ENCODE data around the gene CPAMD8.
"Not testable (repeated sequence)": the region's sequence is repeated elsewhere in the genome, so short reads cannot be mapped to it uniquely, and the experiment has no call there.

Gene CPAMD8

DNA sequence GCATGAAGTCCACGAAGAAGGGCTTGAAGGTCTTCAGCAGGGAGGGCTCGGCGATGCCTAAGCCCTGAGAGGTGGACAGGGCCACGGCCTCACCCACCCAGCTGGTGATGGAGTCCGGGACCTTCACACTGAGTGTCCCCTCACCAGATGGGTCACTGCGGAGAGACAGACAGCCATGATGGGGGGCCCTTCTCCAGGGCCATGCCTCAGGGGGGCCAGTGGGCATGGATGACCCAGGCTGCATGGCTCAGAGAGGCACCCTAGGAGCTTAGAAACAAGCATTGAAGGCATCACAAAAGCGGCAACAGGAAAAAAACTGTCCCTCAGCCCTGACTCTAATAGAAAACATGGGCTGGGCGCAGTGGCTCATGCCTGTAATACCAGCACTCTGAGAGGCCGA, 74.6 kb downstream of the CPAMD8 start:
- H3K4me3 ChIP-seq (ENCODE audit: low read length in 2 of 2) = no peak overlapping the region
- H3K9ac ChIP-seq (ENCODE audit: low read depth in 1 of 2, low read length in 2 of 2) = no peak overlapping the region
- no peak overlapping the region for H3K27ac ChIP-seq (ENCODE audit: low read depth in 2 of 2, low read length in 2 of 2)
- H3K27me3 ChIP-seq (ENCODE audit: control insufficient read depth in 2 of 2, insufficient read depth in 2 of 2, low read length in 2 of 2) = peaks cover 0 to 2% of the 10 kb centered on the region in 2 donors
- H3K36me3 ChIP-seq (ENCODE audit: control insufficient read depth in 2 of 2, insufficient read depth in 2 of 2, low read length in 2 of 2) = no peaks in the 10 kb centered on the region
- H3K4me1 ChIP-seq (ENCODE audit: control insufficient read depth in 2 of 2, insufficient read depth in 2 of 2, low read length in 2 of 2) = peaks cover 0 to 1% of the 10 kb centered on the region in 2 donors
- no peaks in the 10 kb centered on the region for H3K9me3 ChIP-seq (ENCODE audit: control insufficient read depth in 2 of 2, low read length in 2 of 2)

DNA sequence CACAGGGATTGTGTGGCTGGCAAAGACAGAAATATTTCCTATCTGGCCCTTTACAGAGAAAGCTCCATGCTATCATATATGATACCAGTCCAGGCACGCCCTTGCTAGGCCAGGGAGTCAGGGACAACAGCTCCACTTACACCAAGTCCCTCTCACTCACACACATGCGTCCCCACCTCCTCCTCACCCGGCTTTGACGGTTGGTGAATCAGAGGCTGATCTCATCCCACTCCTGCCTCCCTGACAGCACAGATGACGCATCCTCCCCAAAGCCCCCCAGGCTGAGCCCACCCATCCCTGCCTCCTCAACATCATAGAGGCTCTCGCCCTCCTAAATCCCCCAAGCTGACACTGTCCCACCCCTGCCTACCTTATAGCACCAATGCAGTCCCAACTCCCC, 75.1 kb downstream of the CPAMD8 start:
- no peaks in the 10 kb centered on the region for H3K4me1 ChIP-seq (ENCODE audit: control insufficient read depth in 2 of 2, insufficient read depth in 2 of 2, low read length in 2 of 2)
- H3K27me3 ChIP-seq (ENCODE audit: control insufficient read depth in 2 of 2, insufficient read depth in 2 of 2, low read length in 2 of 2) = peaks cover 0 to 2% of the 10 kb centered on the region in 2 donors
- no peaks in the 10 kb centered on the region for H3K36me3 ChIP-seq (ENCODE audit: control insufficient read depth in 2 of 2, insufficient read depth in 2 of 2, low read length in 2 of 2)
- H3K9me3 ChIP-seq (ENCODE audit: control insufficient read depth in 2 of 2, low read length in 2 of 2) = no peaks in the 10 kb centered on the region
- no peak overlapping the region for H3K4me3 ChIP-seq (ENCODE audit: low read length in 2 of 2)
- no peak overlapping the region for H3K27ac ChIP-seq (ENCODE audit: low read depth in 2 of 2, low read length in 2 of 2)
- no peak overlapping the region for H3K9ac ChIP-seq (ENCODE audit: low read depth in 1 of 2, low read length in 2 of 2)

DNA sequence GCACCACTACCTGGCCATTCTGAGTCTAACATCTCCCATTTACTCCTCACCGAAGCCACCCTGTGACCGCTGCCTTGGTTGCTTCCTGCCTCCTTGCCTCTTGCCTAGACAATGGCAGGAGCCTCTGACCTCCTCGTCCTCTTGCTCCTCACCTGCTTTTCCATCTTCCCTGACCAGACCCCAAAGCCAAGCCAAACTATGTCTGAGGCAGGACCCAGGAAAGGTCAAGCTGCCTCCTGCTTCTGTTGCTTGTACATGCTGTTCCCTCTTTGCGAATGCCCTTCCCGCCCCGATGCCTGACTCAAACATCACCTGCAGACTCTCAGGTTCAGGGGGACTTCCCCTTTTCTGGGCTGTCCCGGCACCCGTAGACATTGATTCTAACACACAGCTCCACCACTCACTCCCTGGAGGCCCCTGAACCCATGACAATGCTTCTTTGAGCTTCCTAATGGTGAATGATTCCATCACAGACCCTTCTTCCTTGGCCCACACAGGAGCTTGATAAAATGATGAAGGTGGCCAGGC, 77.0 kb downstream of the CPAMD8 start:
- H3K36me3 ChIP-seq (ENCODE audit: control insufficient read depth in 2 of 2, insufficient read depth in 2 of 2, low read length in 2 of 2) = no peaks in the 10 kb centered on the region
- no peak overlapping the region for H3K27ac ChIP-seq (ENCODE audit: low read depth in 2 of 2, low read length in 2 of 2)
- H3K4me3 ChIP-seq (ENCODE audit: low read length in 2 of 2) = no peak overlapping the region
- H3K9ac ChIP-seq (ENCODE audit: low read depth in 1 of 2, low read length in 2 of 2) = no peak overlapping the region
- H3K27me3 ChIP-seq (ENCODE audit: control insufficient read depth in 2 of 2, insufficient read depth in 2 of 2, low read length in 2 of 2) = peaks cover 0 to 2% of the 10 kb centered on the region in 2 donors
- no peaks in the 10 kb centered on the region for H3K4me1 ChIP-seq (ENCODE audit: control insufficient read depth in 2 of 2, insufficient read depth in 2 of 2, low read length in 2 of 2)
- H3K9me3 ChIP-seq (ENCODE audit: control insufficient read depth in 2 of 2, low read length in 2 of 2) = no peaks in the 10 kb centered on the region

DNA sequence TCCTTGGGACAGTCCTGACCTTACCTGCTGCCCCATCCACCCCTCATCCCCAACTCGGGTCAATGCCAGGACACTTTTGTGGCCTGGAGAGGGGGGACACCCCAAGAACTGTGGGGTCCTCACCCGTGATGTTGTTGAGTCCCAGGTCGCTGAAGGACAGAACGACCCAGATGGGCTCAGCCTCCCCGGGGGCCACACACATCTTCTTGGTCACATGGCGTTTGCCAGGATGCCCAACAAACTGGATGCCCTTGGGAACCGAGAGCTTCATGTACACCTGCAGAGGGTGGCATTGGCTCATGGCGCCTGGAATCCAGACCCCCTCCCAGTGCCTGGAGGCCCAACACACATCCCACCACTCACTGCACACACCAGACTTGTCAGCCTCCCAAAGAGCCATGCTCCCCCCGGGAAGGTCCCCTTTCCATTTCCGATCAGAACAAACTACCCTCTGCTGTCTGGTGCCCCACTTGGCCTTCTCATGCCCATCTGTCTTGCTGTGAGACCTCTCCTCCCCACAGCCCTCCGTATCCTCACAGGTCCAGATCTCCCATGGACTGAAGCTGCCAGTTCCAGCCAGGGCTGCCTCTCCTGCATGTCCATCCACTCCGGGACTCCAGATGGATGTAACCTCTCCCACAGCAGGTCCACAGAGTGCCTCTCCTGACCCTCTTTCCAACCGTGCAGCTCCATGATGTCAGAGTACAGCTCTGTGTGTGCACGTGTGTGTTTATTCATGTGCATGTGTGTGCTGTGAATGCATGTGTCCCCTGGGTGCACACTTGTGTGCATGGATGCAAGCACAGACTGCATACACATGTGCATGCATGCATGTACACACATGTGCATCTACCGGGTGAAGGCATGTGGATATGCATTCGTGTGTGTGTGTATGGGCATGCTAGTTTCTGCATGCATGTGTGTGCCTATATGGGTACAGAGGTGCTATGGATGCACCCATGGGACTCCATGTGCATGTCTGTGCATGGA, 79.4 kb downstream of the CPAMD8 start:
- Histone ChIP-seq H3K9ac (ENCODE audit: low read depth in 1 of 2, low read length in 2 of 2) (no peak overlapping the region), H3K4me3 (ENCODE audit: low read length in 2 of 2) (no peak overlapping the region), H3K36me3 (ENCODE audit: control insufficient read depth in 2 of 2, insufficient read depth in 2 of 2, low read length in 2 of 2) (no peaks in the 10 kb centered on the region), H3K27ac (ENCODE audit: low read depth in 2 of 2, low read length in 2 of 2) (no peak overlapping the region), H3K9me3 (ENCODE audit: control insufficient read depth in 2 of 2, low read length in 2 of 2) (no peaks in the 10 kb centered on the region), H3K4me1 (ENCODE audit: control insufficient read depth in 2 of 2, insufficient read depth in 2 of 2, low read length in 2 of 2) (no peaks in the 10 kb centered on the region), H3K27me3 (ENCODE audit: control insufficient read depth in 2 of 2, insufficient read depth in 2 of 2, low read length in 2 of 2) (peaks cover 0 to 2% of the 10 kb centered on the region in 2 donors)

DNA sequence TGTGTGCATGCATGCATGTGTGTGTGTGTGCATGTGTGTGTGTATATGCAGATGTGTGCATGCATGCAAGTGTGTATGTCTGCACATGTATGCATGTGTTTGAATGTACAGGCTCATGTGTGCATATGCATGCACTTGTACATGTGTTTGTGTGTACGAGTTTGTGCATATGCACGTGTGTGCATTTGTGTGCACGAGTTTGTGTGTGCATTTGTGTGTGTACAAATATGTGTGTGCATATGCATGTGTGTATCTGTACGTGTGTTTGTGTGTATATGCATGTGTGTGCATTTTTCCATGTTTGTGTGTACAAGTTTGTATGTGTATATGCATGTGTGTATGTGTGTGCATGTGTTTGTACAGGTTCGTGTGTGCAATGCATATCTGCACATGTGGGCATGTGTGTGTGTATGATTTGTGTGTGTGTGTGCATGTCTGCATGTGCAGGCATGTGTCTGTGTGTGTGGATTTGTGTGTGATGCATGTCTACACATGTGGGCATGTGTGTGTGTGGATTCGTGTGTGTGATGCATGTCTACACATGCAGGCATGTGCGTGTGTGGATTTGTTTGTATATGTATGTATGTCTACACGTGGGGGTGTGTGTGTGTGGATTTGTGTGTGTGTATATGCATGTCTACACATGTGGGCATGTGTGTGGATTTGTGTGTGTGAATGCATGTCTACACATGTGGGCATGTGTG, 80.7 kb downstream of the CPAMD8 start:
- no peak overlapping the region for H3K27ac ChIP-seq (ENCODE audit: low read depth in 2 of 2, low read length in 2 of 2)
- H3K4me3 ChIP-seq (ENCODE audit: low read length in 2 of 2) = no peak overlapping the region
- H3K4me1 ChIP-seq (ENCODE audit: control insufficient read depth in 2 of 2, insufficient read depth in 2 of 2, low read length in 2 of 2) = no peaks in the 10 kb centered on the region
- no peaks in the 10 kb centered on the region for H3K9me3 ChIP-seq (ENCODE audit: control insufficient read depth in 2 of 2, low read length in 2 of 2)
- H3K27me3 ChIP-seq (ENCODE audit: control insufficient read depth in 2 of 2, insufficient read depth in 2 of 2, low read length in 2 of 2) = peaks cover 0 to 2% of the 10 kb centered on the region in 2 donors
- H3K36me3 ChIP-seq (ENCODE audit: control insufficient read depth in 2 of 2, insufficient read depth in 2 of 2, low read length in 2 of 2) = no peaks in the 10 kb centered on the region
- no peak overlapping the region for H3K9ac ChIP-seq (ENCODE audit: low read depth in 1 of 2, low read length in 2 of 2)

DNA sequence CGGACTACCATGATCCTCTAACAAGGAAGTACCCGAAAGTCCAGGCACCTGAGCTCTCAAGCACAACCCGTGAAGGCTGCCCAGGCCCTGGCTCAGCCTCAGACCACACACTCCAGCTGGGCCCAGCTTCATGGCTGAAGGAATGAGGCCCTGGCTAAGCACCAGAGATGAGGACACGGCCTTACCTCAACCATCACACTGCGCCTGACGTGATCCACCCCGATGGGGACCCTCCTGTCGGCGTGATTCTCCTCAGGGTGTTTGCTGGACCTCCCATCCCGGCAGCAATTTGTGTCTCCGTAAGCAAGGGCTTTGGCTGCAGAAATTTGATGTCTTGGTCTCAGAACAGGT, 81.3 kb downstream of the CPAMD8 start:
- Histone ChIP-seq H3K9ac (ENCODE audit: low read depth in 1 of 2, low read length in 2 of 2) (no peak overlapping the region), H3K27ac (ENCODE audit: low read depth in 2 of 2, low read length in 2 of 2) (no peak overlapping the region), H3K9me3 (ENCODE audit: control insufficient read depth in 2 of 2, low read length in 2 of 2) (no peaks in the 10 kb centered on the region), H3K4me3 (ENCODE audit: low read length in 2 of 2) (no peak overlapping the region), H3K36me3 (ENCODE audit: control insufficient read depth in 2 of 2, insufficient read depth in 2 of 2, low read length in 2 of 2) (no peaks in the 10 kb centered on the region), H3K4me1 (ENCODE audit: control insufficient read depth in 2 of 2, insufficient read depth in 2 of 2, low read length in 2 of 2) (no peaks in the 10 kb centered on the region), H3K27me3 (ENCODE audit: control insufficient read depth in 2 of 2, insufficient read depth in 2 of 2, low read length in 2 of 2) (no peaks in the 10 kb centered on the region)

DNA sequence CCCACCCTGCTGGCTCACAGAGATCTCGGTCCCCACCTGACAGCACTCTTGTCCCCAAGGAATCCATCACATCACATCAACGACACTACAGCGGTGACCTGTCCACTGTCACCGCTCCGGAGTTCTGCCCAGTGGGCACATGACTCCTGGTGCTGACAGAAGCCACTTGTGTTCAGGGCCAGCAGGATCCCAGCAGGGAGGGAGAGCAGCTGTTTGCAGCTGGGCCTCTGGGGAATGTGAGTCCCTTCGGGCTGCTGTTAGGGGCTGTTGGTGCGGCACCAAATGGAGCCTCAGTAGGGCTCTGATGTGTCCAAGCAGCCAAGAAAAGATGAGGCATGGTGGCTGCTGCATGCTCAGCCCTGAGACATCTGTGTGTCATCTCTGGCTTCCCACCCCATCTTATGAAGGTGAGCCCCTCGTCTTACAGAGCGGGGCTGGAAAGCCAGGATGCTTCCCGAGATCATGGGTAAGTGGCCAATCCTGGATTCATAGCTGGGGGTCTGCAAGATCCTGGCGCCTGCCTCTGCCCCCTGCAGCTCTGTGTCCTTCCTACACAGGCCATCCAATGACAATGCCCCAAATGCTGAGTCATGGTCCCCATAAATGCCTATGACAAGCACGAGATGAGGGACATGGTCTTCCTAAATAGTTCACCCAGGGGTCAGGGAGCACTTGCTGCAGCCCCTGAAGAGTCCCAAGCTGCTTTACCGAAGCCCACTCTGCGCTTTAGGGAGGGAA, 81.8 kb downstream of the CPAMD8 start:
- no peaks in the 10 kb centered on the region for H3K4me1 ChIP-seq (ENCODE audit: control insufficient read depth in 2 of 2, insufficient read depth in 2 of 2, low read length in 2 of 2)
- no peak overlapping the region for H3K9ac ChIP-seq (ENCODE audit: low read depth in 1 of 2, low read length in 2 of 2)
- H3K27me3 ChIP-seq (ENCODE audit: control insufficient read depth in 2 of 2, insufficient read depth in 2 of 2, low read length in 2 of 2) = no peaks in the 10 kb centered on the region
- H3K27ac ChIP-seq (ENCODE audit: low read depth in 2 of 2, low read length in 2 of 2) = no peak overlapping the region
- H3K9me3 ChIP-seq (ENCODE audit: control insufficient read depth in 2 of 2, low read length in 2 of 2) = no peaks in the 10 kb centered on the region
- H3K4me3 ChIP-seq (ENCODE audit: low read length in 2 of 2) = no peak overlapping the region
- H3K36me3 ChIP-seq (ENCODE audit: control insufficient read depth in 2 of 2, insufficient read depth in 2 of 2, low read length in 2 of 2) = no peaks in the 10 kb centered on the region

DNA sequence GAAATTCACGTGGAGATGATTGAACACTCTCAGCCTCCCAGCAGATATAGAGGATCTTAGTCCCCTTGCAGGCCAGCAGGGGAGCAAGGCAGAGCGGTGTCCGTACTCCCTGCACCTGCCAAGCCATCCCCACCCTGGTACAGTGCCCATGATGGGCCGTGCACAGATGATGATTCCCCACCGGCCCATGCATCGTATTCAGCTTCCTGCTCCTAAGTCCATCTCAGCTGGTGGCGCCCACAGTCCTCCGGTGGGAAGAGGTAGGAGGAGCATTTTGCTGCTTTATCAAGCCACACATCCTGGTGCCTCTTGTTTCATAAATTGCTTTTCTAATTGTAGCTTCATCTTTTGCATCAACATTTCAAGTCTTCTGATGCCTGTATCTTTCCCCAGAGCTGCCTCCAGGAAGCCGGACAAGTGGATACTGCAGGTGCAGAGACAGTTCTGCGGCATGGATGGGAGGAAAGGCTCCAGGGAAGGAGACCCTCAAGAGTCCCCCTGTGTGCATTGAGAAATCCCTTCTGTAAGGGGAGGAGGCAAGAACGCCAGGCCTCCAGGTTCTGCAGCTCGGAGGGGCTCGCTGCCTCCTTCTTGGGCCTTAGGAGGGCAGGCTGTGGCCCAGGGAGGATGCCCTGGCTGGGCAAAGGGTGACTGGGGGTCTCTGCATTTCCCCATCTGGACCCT, 82.5 kb downstream of the CPAMD8 start:
- no peak overlapping the region for H3K4me3 ChIP-seq (ENCODE audit: low read length in 2 of 2)
- no peak overlapping the region for H3K9ac ChIP-seq (ENCODE audit: low read depth in 1 of 2, low read length in 2 of 2)
- no peaks in the 10 kb centered on the region for H3K27me3 ChIP-seq (ENCODE audit: control insufficient read depth in 2 of 2, insufficient read depth in 2 of 2, low read length in 2 of 2)
- no peaks in the 10 kb centered on the region for H3K36me3 ChIP-seq (ENCODE audit: control insufficient read depth in 2 of 2, insufficient read depth in 2 of 2, low read length in 2 of 2)
- H3K27ac ChIP-seq (ENCODE audit: low read depth in 2 of 2, low read length in 2 of 2) = no peak overlapping the region
- no peaks in the 10 kb centered on the region for H3K9me3 ChIP-seq (ENCODE audit: control insufficient read depth in 2 of 2, low read length in 2 of 2)
- no peaks in the 10 kb centered on the region for H3K4me1 ChIP-seq (ENCODE audit: control insufficient read depth in 2 of 2, insufficient read depth in 2 of 2, low read length in 2 of 2)

DNA sequence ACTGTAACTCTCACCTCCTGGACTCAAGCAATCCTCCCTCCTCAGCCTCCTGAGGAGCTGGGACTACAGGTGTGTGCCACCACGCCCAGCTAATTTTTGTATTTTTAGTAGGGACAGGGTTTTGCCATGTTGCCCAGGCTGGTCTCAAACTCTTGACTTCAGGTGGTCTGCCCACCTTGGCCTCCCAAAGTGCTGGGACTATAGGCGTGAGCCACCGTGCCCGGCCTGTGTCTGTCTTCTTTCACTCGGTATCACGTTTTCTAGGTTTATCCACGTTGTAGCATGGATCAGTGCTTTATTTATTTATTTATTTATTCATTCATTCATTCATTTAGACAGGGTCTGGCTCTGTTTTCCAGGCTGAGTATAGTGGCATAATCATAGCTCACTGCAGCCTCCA, 83.5 kb downstream of the CPAMD8 start:
- H3K4me1 ChIP-seq (ENCODE audit: control insufficient read depth in 2 of 2, insufficient read depth in 2 of 2, low read length in 2 of 2); H3K36me3 ChIP-seq (ENCODE audit: control insufficient read depth in 2 of 2, insufficient read depth in 2 of 2, low read length in 2 of 2); H3K4me3 ChIP-seq (ENCODE audit: low read length in 2 of 2); H3K9me3 ChIP-seq (ENCODE audit: control insufficient read depth in 2 of 2, low read length in 2 of 2); H3K27ac ChIP-seq (ENCODE audit: low read depth in 2 of 2, low read length in 2 of 2); H3K9ac ChIP-seq (ENCODE audit: low read depth in 1 of 2, low read length in 2 of 2); H3K27me3 ChIP-seq (ENCODE audit: control insufficient read depth in 2 of 2, insufficient read depth in 2 of 2, low read length in 2 of 2): not testable (repeated sequence)

Data from mucosa of rectum (tissue), 2 donors.